ENCODE results near the gene PCBP3.
"Not testable (repeated sequence)": the region's sequence is repeated elsewhere in the genome, so short reads cannot be mapped to it uniquely, and the experiment has no call there.

PCBP3 gene

DNA sequence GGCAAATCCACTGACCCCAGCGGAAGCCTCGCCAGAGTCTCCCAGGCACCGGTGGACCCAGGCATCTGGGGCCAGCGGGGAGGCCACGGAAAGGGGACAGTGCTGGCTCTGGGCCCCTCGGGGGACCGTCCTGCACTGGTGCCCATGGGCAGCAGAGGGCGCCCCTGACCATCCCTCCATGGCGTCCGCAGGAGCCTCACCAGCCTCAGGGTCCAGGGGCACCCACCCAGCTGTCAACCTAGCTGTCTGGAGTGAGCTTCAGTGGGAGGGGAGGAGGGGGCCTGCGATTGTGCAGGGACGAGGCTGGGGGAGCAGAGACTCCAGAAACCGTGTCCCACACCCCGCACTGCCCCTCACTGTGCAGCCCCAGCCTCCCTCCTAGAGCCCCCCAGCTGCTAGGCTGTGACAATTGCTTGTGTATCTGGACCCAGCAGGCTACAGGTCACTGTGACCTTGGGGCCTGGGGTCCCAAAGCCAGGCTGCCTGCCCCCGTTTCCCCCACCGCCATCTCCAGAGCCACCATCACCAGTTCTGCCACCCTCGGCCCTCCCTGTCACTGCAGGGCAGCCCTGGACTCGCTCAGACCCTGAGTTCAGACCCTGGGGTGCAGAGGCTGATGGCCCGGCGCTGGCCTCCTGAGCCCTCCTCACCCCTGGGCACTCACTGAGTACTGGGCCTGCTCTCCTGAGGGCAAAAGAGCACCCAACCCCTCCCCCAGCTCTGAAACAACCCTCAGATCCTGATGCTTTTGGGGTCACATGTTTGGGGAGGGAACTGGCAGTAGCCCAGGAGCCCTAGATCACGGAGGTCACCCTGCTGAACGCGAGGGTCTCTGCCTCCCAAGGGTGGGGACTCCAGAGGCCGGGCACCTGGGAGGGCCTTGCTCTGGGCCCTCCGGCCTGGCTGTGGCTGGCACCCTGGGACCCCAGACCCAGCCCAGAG is 327.4 kb downstream of the PCBP3 start:
- DNase-seq (ENCODE audit: low read depth) = no peak

DNA sequence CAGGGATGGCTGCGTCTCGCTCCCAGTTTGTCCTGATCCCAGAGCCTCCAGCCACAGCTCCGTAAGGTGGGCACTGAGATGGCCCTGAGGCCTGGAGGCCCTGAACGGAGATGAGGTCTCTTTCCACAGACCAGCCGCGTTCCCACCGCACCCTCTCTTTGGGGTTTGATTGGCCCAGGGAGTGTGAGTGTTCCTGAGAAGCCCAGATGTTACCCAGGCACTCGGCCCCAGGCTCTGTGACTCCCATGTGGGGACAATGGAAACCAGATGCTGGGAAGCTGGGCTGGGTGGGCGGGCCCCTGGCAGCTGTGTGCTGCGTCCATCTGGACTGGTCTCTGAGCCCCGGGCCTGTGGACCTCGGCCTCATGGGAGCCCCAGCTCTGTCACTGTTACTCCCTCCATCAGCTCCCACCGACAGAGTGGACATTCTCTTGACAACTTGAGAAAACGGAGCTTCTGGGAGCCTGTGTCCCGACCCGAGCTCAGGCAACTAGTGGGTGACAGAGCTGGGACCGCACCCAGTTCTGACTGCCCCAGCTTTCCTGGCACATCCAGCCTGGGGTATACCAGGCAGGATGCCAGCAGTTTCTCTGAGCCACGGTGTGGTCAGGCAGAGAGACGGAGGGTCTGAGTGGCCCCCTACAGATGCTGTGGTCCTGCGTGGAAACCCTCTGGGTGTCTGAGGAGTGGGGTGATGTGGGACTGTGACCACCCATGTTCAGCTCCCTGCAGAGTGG is 328.3 kb downstream of the PCBP3 start:
- DNase-seq (ENCODE audit: low read depth) = peak; percentile 69

DNA sequence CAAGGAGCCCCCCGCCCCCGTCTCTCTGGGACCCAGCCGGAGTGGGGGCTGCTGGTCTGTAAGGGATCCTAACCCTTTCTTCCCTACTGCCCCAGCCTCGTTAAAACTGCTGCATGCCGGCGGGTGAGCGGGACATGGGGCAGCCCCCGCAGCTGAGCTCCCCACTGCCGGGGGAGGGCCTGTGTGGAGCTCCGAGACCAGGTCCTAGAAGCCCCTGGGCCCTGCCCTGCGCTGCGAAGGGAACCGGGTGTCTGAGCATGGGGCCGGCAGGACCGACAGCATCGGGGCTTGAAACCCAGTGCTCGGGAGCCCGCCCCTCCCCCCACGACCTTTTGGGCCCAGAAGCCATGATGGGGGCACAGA is 328.8 kb downstream of the PCBP3 start:
- DNase-seq (ENCODE audit: low read depth) = no peak

DNA sequence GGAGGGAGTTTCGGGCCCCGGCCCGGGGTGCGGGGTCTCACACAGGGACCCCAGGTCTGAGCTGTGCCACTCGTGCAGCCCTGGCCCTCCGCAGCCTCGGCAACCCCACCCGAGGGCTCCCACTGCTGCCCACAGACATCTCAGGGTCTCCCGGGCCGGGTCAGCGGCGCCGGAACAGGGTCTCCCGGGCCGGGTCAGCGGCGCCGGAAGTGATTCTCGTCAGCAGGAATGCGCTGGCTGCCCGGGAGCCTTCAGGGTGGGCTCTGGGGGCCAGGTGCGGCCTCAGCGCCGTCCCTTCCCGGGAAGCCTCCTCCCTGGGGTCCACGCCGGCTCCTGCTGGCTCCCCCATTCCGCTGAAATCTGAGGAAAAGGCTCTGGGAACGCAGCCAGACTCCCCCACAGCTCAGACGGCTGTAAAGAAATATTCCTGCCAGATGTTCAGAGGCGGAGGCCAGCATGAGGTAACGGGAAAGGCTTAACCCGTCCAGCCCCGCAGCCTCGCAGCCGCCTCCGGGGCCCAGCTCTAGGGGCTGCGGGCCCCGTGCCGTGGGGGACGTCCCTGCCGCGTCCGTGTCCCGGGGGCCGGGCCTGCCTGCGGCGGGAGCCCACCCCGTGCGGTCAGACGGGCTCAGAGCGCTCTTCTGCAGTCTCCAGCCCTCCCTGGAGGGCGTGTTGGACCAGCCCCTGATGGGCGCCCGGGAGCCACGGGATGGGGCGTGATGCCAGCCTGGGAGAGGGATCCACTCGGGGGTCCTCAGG is 329.4 kb downstream of the PCBP3 start:
- DNase-seq (ENCODE audit: low read depth) = no peak

DNA sequence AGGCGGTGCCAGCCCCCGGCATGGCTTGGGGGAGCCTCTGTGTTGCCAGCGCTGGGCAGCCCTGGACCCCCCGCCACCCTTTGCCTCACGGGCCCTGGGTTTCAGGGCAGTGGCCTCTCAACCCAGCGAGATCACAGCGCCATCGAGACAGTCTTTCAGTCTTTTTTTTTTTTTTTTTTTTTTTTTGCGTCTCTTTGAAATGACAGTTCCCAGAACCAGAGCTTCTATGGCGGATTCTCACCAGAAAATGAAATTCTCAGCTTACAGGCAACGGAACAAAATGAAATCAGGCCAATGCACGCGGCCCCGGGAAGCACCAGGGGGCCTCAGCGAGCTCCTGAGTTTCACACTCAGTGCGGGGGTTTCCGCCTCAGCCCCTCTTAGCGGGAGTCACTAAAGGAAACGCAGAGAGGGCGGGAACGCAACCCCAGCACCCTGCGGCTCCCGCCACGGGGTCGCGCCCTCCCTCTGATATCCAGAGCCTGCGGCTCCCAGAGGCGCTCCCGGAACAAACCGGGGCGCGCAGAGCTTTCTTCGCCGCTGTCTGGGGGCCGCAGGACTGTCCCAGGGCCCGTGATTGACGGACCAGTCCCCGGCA is 330.0 kb downstream of the PCBP3 start:
- DNase-seq (ENCODE audit: low read depth) = no peak

DNA sequence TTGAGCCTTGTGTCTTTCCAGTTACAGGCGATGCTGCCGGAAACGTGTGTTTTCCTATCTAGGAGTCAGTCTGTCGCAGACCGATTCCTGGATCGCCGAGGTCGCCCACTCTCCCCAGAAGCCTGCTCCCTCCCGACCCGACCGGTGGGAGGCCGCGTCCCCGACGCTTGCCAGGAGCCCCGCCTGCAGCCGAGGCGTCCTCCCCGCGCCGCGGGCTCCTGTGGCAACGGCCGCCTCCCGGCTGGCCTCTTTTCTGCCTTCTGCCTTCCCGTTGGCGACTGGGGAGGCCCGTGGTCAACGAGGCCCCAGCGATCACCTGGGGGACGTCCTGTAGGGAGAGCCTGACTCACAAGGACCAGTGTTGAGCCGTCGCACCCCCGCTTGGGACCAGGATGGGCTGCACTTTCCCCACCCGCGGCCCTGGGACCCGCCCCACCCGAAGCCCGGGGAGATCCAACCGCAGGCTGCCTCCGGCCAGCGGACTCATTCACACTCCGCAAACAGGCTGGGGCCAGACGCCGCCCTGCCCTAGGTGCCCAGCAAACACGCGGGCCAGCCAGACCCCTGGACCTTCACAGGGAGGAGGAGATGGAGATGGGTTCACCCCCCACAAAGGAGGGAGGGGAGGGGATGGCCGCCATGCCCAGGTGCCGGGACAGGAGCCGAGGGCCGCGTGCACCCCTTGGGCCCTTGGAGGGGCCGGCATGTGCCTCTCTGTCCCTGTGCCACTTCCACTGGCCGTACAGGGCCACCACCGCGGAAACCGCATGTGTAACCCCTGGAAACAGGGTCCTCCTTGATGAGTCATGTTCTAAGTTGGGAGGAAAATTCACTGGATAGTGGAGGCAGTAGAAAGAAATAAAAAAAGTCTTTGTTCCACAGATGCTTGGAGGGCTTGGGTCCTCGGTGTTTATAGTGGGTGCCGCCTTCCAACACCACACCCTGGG is 330.8 kb downstream of the PCBP3 start:
- no peak for DNase-seq (ENCODE audit: low read depth)

DNA sequence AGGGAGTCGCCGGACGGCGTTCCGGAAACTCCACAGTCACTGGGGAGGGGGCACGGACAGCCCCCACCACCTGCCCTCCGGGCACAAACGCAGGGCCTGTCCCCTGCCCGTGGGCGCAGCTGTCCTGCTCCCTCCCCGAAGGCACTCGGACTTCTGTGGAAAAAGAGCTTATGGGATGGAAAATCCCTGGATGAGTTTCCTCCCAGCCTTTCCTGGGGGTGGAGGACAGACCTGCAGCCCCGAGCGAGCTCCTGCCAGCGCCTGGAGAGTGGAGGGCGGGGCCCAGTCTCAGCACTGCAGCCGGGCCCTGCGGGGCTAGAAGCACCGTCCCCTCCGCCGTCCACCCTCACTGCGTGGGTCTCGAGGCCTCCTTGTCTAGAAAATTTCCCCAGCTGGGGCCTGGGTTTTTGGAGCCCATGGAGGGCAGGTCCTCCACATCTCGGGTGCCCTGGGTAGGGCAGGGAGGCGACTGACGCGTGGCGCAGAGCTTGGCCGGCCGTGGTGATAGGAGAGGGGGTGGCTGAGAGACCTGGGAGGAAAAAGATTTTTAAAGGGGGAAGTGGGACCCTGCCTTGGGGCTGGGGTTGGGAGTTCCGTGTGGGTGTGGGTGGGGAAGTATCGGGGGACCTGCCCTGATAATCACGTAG is 331.6 kb downstream of the PCBP3 start:
- DNase-seq (ENCODE audit: low read depth) = no peak

DNA sequence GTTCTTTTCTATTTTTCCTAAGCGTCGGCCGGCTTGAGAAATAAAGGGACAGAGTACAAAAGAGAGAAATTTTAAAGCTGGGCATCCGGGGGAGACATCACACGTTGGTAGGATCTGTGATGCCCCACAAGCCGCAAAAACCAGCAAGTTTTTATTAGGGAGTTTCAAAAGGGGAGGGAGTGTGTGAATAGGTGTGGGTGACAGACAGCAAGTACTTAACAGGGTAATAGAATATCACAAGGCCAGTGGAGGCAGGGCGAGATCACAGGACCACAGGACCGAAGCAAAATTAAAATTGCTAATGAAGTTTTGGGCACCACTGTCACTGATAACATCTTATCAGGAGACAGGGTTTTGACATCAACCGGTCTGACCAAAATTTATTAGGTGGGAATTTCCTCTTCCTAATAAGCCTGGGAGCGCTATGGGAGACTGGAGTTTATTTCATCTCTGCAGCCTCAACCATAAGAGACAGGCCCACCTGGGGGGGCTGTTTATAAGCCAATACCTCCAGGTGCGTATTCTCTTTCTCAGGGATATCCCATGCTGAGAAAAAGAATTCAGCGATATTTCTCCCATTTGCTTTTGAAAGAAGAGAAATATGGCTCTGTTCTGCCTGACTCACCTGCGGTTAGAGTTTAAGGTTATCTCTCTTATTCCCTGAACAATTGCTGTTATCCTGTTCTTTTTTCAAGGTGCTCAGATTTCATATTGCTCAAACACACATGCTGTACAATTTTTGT is 332.3 kb downstream of the PCBP3 start:
- not testable (repeated sequence) for DNase-seq (ENCODE audit: low read depth)

DNA sequence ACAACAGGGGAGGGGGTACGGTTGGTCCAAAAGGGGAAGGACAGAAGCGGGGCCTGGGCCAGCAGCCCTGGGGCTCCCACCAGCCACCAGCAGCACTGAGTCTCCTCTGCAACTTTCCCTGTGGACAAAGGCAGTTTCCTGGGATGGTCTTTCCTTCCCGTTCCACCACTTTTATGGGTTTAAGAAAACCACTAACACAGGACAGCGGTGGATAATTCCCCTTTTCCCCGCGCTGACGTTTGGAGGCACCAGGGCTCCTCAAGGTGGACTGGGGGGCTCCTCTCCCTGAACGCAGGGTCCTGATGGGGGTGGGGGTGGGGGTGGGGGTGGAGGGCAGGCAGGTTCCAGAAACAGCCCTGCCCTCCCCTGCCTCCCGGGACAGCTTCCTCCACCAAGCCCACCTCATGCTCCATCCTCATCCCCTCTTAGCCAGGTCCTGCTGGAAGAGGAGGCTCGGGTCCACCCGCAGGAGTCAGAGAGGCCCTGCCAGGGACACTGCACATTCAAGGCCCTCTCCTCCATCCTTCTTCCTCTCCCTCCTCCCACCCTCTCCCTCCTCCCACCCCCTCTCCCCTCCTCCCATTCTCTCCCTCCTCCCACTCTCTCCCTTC is 333.3 kb downstream of the PCBP3 start:
- DNase-seq (ENCODE audit: low read depth) = no peak

DNA sequence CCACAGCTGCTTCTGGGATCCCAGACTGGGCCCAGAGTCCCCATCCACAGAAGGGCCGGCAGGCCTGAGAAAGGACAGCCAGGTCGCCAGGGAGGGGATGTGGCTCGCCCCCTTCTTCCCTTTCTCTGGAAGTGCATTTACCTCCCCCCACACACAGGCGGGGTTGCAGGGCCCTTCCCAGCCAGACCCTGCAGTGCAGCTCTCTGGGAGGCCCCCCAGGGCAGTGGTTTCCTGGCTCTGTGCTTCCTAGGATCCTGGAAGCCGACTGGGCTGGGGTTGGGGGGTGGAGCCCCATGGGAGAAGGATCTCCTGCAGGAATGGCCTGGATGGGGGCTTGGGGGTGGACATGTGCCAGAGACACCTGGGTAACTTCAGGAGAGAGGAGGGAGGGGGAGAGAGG is 333.9 kb downstream of the PCBP3 start:
- no peak for DNase-seq (ENCODE audit: low read depth)

DNA sequence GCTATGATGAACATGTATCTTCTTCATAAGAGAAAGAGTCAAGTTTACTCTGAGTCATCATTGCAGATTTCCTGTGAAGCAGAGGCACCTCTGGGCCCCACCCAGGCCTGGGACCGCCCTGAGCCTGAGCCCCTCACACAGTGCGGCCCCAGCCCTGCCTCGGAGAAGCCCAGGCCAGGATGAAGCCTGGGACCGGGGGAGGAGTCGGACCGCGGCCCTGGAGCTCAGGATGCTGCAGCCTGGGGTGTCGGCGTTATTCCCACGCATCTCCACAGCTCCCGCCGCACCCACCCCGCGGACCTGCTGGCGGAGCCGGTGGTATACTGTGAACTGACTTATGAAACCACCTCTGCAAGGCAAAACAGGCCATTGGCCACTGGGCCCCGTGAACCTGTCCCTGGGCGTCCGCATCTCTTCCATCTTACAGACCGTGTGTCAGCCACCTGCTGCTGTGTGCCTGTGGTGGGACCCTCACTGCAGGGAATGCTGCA is 335.7 kb downstream of the PCBP3 start:
- DNase-seq (ENCODE audit: low read depth) = no peak

DNA sequence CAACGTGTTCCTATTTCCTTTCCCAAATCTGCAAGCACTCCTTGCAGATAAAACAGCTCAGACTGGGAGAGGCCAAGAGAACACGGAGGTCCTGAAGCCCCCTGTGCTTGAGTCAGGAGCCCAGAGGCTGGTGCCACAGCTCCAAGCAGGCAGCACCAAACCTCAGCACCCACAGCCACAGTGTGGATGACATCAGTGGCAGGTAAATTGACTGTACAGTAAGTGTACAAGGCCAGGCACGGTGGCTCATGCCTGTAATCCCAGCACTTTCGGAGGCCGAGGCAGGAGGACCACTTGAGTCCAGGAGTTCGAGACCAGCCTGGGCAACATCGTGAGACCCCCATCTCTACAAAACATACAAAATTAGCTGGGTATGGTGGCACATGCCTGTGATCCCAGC is 336.1 kb downstream of the PCBP3 start:
- no peak for DNase-seq (ENCODE audit: low read depth)

DNA sequence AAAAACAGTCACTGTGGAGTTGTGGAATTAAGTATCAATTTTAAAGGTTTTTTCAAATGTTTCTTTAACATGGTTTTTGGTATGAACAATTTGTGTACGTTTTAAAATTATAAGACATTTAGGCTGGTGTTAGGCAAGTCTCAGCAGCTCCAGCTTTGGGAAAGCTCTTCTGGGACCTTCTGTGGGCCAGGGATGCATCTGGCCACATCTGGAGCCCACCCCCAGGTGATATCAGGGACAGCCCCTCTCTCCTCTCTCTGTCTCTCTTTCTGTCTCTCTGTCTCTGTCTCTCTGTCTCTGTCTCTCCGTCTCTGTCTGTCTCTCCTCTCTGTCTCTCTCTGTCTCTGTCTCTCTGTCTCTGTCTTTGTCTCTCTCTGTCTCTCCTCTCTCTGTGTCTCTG is 336.7 kb downstream of the PCBP3 start:
- no peak for DNase-seq (ENCODE audit: low read depth)

DNA sequence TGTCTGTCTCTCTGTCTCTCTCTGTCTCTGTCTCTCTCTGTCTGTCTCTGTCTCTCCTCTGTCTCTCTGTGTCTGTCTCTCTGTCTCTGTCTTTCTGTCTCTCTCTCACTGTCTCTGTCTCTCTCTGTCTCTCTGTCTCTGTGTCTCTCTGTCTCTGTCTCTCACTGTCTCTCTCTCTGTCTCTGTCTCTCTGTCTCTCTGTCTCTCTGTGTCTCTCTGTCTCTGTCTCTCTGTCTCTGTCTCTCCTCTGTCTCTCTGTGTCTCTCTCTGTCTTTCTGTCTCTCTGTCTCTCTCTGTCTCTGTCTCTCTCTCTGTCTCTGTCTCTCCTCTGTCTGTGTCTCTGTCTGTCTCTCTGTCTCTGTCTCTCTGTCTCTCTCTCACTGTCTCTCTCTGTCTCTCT is 337.2 kb downstream of the PCBP3 start:
- DNase-seq (ENCODE audit: low read depth) = no peak

DNA sequence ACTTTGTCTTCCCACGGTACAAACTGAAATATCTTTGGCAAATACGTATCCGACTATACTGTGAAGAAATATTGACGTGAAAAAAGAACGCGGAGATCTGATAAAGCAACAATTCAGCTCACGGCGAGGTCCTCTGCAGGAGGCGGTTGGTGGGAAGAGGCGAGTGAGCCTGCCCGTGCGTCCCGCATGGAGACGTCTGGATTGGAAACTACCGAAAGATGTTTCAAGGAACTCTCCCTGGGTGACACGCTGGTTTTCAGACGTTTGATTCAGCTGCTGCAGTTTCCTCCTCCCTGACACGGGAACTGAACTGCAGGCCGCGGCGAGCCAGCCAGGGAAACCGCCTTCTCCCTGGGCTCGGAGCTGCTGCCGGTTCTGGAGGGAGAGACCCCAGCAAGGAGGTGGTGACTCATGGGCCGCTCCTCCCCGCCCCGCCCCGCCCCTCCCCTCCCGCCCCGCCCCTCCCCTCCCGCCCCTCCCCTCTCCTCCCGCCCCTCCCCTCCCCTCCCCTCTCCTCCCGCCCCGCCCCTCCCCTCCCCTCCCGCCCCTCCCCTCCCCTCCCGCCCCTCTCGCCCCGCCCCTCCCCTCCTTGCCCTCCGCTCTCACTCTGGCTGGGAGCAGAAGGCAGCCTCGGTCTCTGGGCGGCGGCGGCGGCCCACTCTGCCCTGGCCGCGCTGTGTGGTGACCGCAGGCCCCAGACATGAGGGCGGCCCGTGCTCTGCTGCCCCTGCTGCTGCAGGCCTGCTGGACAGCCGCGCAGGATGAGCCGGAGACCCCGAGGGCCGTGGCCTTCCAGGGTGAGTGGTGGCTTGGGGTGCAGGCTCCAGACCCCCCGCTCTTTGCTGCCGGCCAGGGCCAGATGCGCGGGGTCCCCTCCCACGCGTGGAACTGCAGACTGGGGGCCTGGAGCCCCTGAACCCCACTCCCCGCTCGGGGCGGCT is 337.9 kb downstream of the PCBP3 start, which contains the start of gene COL6A1:
COL6A1 (plus strand) TSS at position 620 of the 941 bp plus-strand sequence; CDS start at position 701, 81 bp downstream.
- DNase-seq (ENCODE audit: low read depth) = no peak

DNA sequence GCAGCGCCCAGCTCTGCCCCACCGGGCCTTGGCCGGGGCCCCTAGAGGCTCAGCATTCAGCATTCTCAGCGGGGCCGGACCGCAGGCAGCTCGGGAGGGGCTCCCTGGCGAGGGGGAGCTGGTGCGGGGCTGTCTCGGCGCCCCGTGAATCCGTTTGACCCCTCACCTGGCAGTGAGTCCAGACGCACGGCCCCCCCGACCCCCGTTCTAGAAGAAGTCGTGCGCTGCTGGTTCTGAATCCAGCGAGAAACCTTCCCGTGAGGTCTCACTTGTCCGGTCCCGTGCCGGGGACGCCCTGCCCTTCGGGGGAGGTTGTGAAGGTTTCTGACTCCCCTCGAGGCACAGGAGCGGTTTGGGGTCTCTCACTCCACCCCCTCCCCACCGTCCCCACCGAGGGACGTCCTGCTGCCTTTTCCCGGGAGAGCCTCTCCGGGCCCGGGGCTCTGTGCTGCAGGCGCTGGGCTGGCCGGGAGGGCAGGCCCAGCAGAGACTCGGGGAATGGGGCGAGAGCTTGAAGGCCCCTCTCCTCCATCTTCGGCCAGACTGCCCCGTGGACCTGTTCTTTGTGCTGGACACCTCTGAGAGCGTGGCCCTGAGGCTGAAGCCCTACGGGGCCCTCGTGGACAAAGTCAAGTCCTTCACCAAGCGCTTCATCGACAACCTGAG is 338.7 kb downstream of the PCBP3 start:
- DNase-seq (ENCODE audit: low read depth) = no peak

All from GM04503 (cell line).